ENCODE measurements around the gene ELANE.
"Not testable (repeated sequence)": the region's sequence is repeated elsewhere in the genome, so short reads cannot be mapped to it uniquely, and the experiment has no call there.

The ELANE gene

GRCh38 chr19:848386-848921 is 3.6 kb upstream of the ELANE start:
- no peak overlapping the region for H3K27ac ChIP-seq
- TF ChIP-seq, protein P1, sequence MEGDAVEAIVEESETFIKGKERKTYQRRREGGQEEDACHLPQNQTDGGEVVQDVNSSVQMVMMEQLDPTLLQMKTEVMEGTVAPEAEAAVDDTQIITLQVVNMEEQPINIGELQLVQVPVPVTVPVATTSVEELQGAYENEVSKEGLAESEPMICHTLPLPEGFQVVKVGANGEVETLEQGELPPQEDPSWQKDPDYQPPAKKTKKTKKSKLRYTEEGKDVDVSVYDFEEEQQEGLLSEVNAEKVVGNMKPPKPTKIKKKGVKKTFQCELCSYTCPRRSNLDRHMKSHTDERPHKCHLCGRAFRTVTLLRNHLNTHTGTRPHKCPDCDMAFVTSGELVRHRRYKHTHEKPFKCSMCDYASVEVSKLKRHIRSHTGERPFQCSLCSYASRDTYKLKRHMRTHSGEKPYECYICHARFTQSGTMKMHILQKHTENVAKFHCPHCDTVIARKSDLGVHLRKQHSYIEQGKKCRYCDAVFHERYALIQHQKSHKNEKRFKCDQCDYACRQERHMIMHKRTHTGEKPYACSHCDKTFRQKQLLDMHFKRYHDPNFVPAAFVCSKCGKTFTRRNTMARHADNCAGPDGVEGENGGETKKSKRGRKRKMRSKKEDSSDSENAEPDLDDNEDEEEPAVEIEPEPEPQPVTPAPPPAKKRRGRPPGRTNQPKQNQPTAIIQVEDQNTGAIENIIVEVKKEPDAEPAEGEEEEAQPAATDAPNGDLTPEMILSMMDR (conservative IDR thresholded peaks at IDR 0.05): no peak

GRCh38 chr19:849195-849594 is 2.9 kb upstream of the ELANE start:
- H3K27ac ChIP-seq: not testable (repeated sequence)

DNA sequence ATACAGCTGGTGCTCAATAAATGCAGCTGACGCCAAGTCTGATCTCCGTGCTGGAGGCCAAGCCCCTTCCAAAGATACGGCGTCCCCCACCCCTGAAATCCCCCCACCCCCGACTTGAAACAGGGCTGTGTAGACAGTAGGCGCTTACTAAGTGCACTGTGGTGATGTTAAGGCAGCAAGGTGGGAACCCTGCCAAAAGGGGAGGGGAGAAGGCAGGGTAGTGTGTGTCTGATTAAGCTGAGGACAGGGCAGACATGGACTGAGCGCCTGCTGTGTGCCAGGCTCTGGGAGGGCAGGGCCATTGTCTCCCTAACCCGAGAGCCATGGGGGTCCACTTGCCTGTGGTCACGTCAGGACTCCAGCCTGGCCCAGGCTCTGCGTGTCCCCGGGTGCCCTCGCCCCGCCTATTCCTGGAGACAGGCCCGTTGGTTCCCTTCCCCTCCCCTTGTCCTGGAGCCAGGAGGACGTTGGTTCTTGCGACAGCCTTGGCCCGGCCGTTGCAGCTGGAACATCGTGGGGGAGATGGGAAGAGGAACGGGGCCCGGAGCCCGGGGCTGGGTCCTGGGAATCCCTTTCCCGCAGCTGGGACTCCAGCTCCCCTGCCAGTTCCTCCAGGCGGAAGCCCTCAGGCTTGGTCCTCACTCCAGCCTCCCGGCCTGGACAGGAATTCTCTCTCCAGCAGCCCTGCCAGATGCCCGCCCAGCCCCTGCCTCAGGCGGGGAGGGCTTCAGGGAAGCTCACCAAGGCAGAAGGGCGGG is 1.7 kb upstream of the ELANE start:
- peak overlapping the region; percentile 30 for H3K27ac ChIP-seq
- TF ChIP-seq, protein P1 (conservative IDR thresholded peaks at IDR 0.05): no peak

DNA sequence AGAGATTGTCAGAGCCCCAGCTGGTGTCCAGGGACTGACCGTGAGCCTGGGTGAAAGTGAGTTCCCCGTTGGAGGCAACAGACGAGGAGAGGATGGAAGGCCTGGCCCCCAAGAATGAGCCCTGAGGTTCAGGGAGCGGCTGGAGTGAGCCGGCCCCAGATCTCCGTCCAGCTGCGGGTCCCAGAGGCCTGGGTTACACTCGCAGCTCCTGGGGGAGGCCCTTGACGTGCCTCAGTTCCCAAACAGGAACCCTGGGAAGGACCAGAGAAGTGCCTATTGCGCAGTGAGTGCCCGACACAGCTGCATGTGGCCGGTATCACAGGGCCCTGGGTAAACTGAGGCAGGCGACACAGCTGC is 1.1 kb upstream of the ELANE start:
- TF ChIP-seq, protein P1 (conservative IDR thresholded peaks at IDR 0.05): no peak
- peak overlapping the region; percentile 30 for H3K27ac ChIP-seq

DNA sequence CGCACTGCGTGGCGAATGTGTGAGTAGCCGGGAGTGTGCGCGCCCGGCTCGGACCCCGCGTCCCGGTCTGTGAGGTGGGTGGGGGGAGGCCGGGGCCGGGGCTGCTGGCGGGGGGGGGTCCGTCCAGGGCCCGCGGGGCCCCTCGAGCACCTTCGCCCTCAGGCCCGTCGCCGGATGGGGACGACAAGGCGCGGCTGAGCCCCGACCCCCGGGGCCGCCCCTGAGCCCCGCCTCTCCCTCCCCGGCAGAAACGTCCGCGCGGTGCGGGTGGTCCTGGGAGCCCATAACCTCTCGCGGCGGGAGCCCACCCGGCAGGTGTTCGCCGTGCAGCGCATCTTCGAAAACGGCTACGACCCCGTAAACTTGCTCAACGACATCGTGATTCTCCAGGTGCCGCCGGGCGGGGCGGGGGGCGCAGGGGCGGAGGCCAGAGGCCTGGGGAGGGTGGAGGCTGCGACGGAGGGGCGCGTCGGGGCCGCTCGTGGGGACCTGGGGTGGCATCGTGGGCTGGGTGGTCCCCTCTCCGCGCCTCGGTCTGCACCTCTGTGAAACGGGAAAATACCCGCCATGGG is 997 bp downstream of the ELANE start:
- no peak overlapping the region for H3K27ac ChIP-seq
- TF ChIP-seq, protein P1 (conservative IDR thresholded peaks at IDR 0.05): no peak

DNA sequence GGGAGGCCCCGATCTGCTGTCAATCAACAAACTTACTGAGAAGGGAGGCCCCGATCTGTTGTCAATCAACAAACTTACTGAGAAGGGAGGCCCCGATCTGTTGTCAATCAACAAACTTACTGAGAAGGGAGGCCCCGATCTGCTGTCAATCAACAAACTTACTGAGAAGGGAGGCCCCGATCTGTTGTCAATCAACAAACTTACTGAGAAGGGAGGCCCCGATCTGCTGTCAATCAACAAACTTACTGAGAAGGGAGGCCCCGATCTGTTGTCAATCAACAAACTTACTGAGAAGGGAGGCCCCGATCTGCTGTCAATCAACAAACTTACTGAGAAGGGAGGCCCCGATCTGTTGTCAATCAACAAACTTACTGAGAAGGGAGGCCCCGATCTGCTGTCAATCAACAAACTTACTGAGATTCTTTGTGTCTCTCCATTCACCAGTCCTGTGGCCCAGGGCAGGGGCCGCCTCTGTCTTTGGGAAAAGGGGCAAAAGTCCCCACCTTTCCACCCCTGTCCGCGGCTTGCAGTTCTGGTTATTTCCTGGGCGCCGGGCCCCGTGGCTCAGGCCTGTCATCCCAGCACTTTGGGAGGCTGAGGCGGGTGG is 1.6 kb downstream of the ELANE start:
- H3K27ac ChIP-seq: not testable (repeated sequence)

- H3K27ac ChIP-seq: no peak overlapping the region
- TF ChIP-seq, protein P1 (conservative IDR thresholded peaks at IDR 0.05): no peak
These were observed 2.4 kb downstream of the ELANE start for GRCh38 chr19:854549-854948.

DNA sequence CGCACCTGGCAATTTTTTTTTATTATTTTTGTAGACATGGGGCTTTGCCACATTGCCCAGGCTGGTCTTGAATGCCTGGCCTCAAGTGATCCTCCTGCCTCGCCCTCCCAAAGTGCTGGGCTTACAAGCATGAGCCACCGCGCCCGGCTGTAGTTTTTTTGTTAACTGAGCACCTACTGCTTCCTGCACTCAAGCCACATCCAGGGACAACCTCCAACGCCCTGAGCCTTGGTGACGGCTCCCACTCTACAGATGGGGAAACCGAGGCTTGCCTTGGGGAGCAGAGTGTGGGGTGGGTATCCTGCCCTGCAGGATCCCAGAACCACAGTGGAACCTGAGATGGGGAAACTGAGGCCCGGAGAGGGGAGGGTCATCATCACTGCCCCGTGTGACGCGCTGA is 3.0 kb downstream of the ELANE start:
- no peak overlapping the region for H3K27ac ChIP-seq
- TF ChIP-seq, protein P1 (conservative IDR thresholded peaks at IDR 0.05): no peak

All from VCaP (cell line).